GM21723 (cell line): ENCODE measurements around the gene ISLR.
A peak's percentile ranks its signal among the peaks of the same experiment; 100 is the strongest.
"Not testable (repeated sequence)": the region's sequence is repeated elsewhere in the genome, so short reads cannot be mapped to it uniquely, and the experiment has no call there.

Source experiments
- ATAC-seq: cut with Tn5 transposase; IDR thresholded peaks from one replicate; pipeline ENCODE4 v1.9.1; 2021; ENCODE audit warnings: mild to moderate bottlenecking, moderate library complexity; ENCODE audit not compliant: unreplicated experiment

The ISLR gene

GRCh38 chr15:74136814-74137536 lies 36.5 kb upstream of the ISLR start:
- ATAC-seq: no peak

DNA sequence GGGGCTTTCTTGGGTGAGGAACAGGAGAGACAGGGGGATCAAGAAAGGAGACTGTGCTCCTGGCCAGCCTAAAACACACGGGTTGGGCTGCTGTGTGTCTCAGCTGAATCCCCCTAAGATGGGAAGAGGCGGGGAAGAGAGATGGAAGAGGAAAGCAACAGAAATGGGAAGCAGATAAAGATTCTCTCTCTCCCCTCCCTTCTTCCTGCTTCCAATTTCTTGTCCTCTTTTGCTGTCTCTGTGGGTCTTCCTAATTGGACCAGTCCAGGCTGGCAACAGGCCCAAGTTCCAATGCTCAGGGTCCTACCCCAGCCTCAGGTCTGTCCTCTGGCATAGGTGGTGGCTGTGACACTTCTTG lies 36.0 kb upstream of the ISLR start:
- ATAC-seq: no peak

- no peak for ATAC-seq
Measured at GRCh38 chr15:74138642-74139041, 34.9 kb upstream of the ISLR start.

DNA sequence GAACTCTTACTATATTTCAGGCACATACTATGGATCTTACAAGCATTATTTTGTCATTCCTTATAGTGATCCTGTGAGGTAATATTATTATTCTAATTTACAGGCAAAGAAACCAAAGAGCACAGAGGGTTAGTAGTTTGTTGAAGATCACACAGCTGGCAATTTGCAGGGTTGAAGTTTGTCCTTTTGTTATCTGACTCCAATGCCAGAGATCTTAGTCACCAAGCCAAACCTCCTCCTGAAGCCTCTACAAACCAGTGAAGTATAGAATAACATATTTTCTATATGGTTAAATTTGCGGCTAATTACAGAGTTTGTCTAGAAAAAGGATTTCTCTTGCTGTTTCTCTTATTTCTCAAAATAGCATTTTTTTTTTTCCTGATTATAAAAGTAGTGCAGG lies 31.9 kb upstream of the ISLR start:
- ATAC-seq: no peak

DNA sequence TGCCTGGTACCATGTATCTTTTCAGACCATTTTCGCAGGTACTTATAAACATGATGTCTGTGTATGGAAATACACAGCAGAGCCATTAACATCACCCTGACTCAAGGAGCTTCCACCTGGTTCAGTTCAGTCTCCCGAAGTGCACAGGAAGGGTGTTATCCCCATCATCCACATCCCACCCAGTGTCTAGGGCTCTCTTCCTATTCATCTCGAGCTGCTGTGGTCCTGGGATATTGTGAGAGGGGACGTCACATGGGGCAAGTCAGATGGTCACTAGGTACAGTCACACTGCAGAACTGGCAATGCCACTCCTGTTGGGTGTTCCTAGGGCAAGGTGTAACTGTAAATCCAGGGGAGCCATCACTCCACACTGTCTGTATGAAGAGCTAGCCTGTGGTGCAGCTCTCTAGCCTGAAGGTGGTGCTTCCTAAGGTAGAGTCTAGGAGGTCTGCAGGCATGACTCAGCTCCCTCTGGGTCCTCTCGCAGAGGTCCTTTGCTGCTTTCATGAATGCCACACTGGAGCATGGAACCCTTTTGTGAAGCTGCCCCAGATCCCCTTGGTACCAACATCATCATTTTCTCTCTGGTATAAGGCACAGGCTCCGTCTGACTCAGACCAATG lies 29.2 kb upstream of the ISLR start:
- ATAC-seq: no peak

DNA sequence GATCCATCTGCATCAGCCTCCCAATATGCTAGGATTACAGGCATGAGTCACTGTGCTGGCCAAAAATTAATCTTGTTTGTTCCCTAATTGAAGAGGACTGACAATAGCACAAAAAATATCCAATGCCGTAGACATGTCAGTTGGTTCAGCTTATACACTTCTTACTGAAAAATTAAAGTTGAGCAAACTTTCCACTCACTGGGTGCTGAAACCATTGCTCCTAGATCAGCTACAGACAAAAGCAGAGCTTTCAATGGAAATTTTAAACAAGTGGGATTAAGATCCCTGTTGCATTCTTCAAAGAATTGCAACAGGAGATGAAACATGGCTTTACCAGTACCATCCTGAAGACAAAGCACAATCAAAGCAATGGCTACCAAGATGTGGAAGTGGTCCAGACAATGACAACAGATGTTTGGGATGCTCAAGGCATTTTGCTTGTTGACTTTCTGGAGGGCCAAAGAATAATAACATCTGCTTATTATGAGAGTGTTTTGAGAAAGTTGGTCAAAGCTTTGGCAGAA lies 27.2 kb upstream of the ISLR start:
- ATAC-seq: no peak

DNA sequence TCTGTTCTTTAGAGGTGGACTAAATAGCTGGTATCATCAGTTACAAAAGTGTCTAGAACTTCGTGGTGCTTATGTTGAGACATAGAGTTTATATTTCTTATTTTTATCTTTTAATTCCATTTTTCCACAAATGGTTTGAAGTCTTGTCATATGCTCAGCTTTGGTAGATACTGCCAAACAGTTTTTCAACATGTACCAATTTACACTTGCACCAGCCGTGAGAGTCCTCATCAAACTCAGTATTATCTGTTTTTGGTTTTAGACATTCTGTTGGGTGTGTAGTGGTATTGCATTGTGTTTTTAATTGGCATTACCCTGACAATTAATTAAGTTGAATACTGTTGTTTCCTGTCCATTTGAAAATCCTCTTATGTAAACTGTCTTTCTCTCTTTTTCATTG lies 26.5 kb upstream of the ISLR start:
- no peak for ATAC-seq

DNA sequence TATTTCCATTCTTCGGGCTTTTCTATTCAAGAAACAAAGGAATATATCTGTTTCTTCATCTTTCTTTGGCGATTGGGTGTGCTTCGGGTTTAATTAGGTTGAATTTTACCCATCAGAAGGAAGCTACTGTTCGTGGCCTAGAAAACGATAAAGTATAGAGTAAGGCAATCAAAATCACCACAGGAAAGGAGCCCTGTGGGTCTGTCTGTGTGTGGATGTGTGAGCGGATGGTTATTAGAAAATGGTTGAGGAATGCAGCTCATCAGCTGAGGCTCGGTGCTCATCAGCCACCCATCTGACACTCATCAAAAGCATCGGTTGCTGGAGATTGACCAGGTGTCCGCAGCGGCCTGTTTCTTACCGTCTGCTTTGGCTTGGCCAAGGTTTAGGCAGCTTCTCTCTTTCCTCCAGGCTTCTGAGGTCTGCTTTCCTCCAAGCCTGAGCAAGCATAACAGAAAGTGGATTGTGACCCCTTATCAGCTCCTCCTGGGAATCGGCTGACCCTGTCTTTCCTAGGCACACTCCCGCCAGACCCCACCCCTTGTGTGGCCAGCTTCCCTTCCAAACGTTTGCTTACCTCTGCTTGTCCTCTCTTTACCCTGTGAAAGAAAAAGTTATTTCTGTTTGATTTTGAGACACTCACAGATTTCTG lies 17.6 kb upstream of the ISLR start:
- no peak for ATAC-seq

DNA sequence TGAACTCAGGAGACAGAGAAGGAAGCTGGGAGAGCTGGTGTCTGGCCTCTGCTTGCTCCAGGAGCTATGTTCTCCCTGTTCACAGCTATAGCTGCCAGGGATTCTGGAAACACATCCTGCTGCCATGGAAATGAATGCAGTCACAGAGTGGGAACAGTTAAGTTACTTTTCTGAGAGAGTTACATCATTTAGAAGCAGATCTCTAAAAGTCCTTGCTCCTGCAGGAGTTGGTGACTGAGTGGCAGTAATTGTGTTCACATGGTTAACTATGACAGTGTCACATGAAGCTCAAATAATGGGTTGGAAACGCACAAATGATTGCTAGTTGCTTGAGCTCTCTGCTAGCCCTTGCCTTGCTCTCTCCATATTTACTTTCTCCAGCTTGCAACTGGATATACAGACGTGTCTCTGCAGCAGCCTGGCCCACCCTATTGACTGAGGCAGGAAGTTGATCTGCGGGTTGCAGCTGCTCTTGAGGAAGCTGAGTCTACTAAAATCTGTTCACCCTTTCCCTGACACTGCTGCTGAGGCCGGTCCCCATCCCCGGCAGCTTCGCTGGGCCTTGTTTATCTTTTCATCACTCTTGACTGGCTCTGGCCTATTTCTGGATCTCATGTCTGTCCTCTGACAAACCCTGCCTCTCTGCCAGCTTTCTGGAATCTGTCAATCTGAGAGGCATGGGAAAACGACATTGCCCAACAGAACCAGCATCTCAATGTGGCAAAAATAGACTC lies 16.7 kb upstream of the ISLR start:
- no peak for ATAC-seq

GRCh38 chr15:74157868-74158827 lies 15.4 kb upstream of the ISLR start:
- no peak for ATAC-seq

DNA sequence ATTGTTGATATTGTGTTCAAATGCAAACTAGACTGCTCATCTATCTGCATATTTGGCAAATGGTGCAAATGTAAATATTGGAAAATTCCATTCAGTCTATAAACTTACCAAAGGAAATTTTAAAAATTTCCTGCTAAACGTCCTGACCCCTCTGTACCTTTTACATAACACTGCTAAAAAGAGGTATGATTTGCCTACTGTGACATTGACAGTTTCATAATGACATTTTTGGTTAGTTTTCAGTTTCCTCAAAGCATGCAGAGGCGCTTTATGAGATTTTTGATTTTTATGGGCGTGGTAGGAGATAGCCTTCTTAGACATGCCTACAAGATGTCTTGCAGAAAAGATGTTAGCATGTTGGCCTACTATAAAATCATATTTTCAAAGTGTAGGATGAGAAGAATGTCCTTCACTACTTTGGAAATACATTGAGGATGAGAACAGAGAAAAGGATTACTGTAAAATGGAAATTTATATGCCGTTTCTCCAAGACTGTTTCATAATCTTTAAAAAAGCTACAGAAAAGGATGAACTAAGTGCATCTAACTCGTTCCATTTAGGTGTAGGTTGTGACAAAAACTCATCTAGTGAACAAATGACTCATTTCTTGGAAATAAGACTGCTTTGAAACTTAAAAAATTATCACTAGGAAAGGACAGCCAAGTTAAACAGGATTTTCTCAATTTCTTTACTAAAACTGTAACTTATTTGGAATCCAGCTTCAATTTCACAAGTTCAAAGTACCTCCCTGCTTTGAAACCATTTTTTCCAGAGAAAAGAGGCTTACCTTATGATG lies 14.5 kb upstream of the ISLR start:
- peak; percentile 82 for ATAC-seq

GRCh38 chr15:74159773-74160172 lies 13.7 kb upstream of the ISLR start:
- ATAC-seq: no peak

DNA sequence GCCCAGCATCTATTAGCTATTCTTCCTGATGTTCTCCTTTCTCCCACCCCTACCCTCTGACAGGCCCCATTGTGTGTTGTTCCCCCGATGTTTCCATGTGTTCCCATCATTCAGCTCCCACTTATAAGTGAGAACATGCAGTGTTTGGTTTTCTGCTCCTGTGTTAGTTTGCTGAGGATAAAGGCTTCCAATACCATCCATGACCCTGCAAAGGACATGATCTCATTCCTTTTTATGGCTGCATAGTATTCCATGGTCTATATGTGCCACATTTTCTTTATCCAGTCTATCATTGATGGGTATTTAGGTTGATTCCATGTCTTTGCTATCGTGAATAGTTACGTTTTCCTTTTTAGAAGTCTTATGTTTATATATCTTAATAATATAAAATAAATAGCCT lies 13.1 kb upstream of the ISLR start:
- not testable (repeated sequence) for ATAC-seq

DNA sequence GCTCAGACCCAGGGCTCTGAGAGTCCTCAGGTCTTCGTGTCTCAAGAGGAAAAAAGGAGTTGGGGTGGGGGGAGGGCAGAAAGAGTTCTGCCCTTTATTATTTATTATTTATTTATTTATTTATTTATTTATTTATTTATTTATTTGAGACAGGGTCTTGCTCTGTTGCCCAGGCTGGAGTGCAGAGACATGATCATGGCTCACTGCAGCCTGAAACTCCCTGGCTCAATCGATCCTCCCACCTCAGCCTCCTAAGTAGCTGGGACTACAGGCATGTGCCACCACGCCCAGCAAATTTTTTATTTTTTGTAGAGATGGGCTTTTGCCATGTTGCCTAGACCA lies 11.3 kb upstream of the ISLR start:
- ATAC-seq: not testable (repeated sequence)

DNA sequence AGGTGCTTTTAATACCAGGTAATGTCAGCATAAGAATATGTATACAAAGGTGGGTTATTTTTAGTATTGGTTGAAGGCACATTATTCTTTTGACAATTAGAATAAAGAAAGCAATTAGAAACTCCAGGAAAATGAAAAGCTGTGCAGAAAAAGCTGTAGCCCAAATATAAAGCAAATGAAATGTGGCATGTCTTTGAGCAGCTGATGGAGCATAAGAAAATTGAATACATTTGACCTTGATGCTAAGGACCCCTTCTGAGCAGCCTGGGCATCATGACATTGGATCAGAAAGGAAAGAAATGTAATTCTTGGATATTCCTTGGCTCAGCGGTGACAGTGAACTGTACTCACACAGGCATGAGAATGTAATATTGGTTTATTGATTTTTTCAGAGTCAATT lies 8.0 kb upstream of the ISLR start:
- no peak for ATAC-seq

- no peak for ATAC-seq
Measured at GRCh38 chr15:74167891-74168331, 5.6 kb upstream of the ISLR start.

DNA sequence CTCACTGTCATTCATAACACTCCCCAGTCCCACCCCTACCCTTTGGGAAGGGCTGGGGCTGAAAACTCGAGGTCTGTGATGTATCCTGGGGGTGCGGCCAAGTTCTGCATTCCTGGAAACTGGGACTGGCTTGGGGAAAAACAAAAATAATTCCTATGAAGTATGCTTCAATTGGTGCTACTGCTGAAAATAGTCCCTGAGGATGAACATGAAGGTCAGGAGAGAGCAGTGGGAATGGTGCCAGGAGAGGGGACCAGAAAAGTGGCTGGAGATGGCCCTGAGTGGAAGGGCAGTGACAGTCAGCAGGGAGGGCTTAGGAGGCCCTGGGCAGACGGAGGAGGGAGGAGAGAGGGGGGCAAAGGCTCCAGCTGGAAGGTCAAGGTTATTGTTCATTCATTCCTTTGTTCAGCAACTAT lies 4.8 kb upstream of the ISLR start:
- ATAC-seq: no peak

GRCh38 chr15:74170071-74170844 lies 3.3 kb upstream of the ISLR start:
- no peak for ATAC-seq
